Activated naive CD4-positive, alpha-beta T cell treated with anti-CD3 and anti-CD28 coated beads, Interleukin-2, amount 50 U/mL, for 24 hours (primary cell): ENCODE results near the gene FSHB.
"Not testable (repeated sequence)": the region's sequence is repeated elsewhere in the genome, so short reads cannot be mapped to it uniquely, and the experiment has no call there.

Source experiments
- H3K27ac Mint-ChIP-seq: one replicate; pipeline ENCODE4 v1.8.0; 2021; ENCODE audit warnings: mild to moderate bottlenecking, mixed read lengths
- H3K27me3 Mint-ChIP-seq: one replicate; pipeline ENCODE4 v1.8.0; 2021; ENCODE audit warnings: mixed read lengths
- H3K36me3 Mint-ChIP-seq: one replicate; pipeline ENCODE4 v1.8.0; 2021; ENCODE audit warnings: mixed read lengths
- H3K4me1 Mint-ChIP-seq: one replicate; pipeline ENCODE4 v1.8.0; 2021; ENCODE audit warnings: mixed read lengths
- H3K4me3 Mint-ChIP-seq: one replicate; pipeline ENCODE4 v1.8.0; 2021; ENCODE audit warnings: mild to moderate bottlenecking, mixed read lengths
- H3K9me3 Mint-ChIP-seq: one replicate; pipeline ENCODE4 v1.8.0; 2021; ENCODE audit warnings: mixed read lengths

The FSHB gene

GRCh38 chr11:30254307-30255298 is 23.8 kb downstream of the FSHB start:
- Mint-ChIP-seq H3K4me1 (no peaks in the 10 kb centered on the region), H3K9me3 (peaks cover 7% of the 10 kb centered on the region), H3K27me3 (peaks cover 7% of the 10 kb centered on the region), H3K36me3 (no peaks in the 10 kb centered on the region), H3K27ac (no peak overlapping the region), H3K4me3 (no peak overlapping the region)

GRCh38 chr11:30255637-30256036 is 24.8 kb downstream of the FSHB start:
- H3K9me3 Mint-ChIP-seq: peaks cover 7% of the 10 kb centered on the region
- no peak overlapping the region for H3K4me3 Mint-ChIP-seq

GRCh38 chr11:30257058-30257457 is 26.2 kb downstream of the FSHB start:
- Mint-ChIP-seq H3K4me1 (no peaks in the 10 kb centered on the region), H3K36me3 (no peaks in the 10 kb centered on the region), H3K27me3 (peaks cover 7% of the 10 kb centered on the region), H3K9me3 (peaks cover 6% of the 10 kb centered on the region), H3K27ac (no peak overlapping the region), H3K4me3 (no peak overlapping the region)

More at GRCh38 chr11:30255637-30256036, 24.8 kb downstream of the FSHB start:
- H3K4me1 Mint-ChIP-seq: no peaks in the 10 kb centered on the region
- peaks cover 7% of the 10 kb centered on the region for H3K27me3 Mint-ChIP-seq
- H3K36me3 Mint-ChIP-seq: no peaks in the 10 kb centered on the region
- no peak overlapping the region for H3K27ac Mint-ChIP-seq

- Mint-ChIP-seq H3K4me1 (no peaks in the 10 kb centered on the region), H3K27me3 (peaks cover 6% of the 10 kb centered on the region), H3K36me3 (no peaks in the 10 kb centered on the region), H3K27ac (no peak overlapping the region), H3K4me3 (no peak overlapping the region), H3K9me3 (peaks cover 5% of the 10 kb centered on the region)
Observed at GRCh38 chr11:30258679-30259078, 27.9 kb downstream of the FSHB start.

- Mint-ChIP-seq H3K27me3 (peaks cover 6% of the 10 kb centered on the region), H3K36me3 (no peaks in the 10 kb centered on the region), H3K27ac (no peak overlapping the region), H3K4me3 (no peak overlapping the region), H3K4me1 (no peaks in the 10 kb centered on the region), H3K9me3 (peaks cover 5% of the 10 kb centered on the region)
Observed at GRCh38 chr11:30260813-30261212, 30.0 kb downstream of the FSHB start.

GRCh38 chr11:30261821-30262220 is 31.0 kb downstream of the FSHB start:
- no peak overlapping the region for H3K27ac Mint-ChIP-seq
- no peaks in the 10 kb centered on the region for H3K4me1 Mint-ChIP-seq
- peaks cover 6% of the 10 kb centered on the region for H3K27me3 Mint-ChIP-seq
- peaks cover 5% of the 10 kb centered on the region for H3K9me3 Mint-ChIP-seq
- H3K36me3 Mint-ChIP-seq: no peaks in the 10 kb centered on the region
- no peak overlapping the region for H3K4me3 Mint-ChIP-seq

GRCh38 chr11:30268638-30269037 is 37.8 kb downstream of the FSHB start:
- H3K4me3 Mint-ChIP-seq, H3K36me3 Mint-ChIP-seq, H3K27ac Mint-ChIP-seq, H3K27me3 Mint-ChIP-seq, H3K9me3 Mint-ChIP-seq, H3K4me1 Mint-ChIP-seq: not testable (repeated sequence)

GRCh38 chr11:30270671-30271070 is 39.9 kb downstream of the FSHB start:
- Mint-ChIP-seq H3K36me3 (no peaks in the 10 kb centered on the region), H3K27ac (no peak overlapping the region), H3K9me3 (no peaks in the 10 kb centered on the region), H3K27me3 (peaks cover 11% of the 10 kb centered on the region), H3K4me1 (no peaks in the 10 kb centered on the region), H3K4me3 (no peak overlapping the region)

- peaks cover 14% of the 10 kb centered on the region for H3K4me1 Mint-ChIP-seq
- no peak overlapping the region for H3K4me3 Mint-ChIP-seq
Observed at GRCh38 chr11:30277176-30277575, 46.4 kb downstream of the FSHB start.

GRCh38 chr11:30279796-30280195 is 49.0 kb downstream of the FSHB start:
- Mint-ChIP-seq H3K4me3 (no peak overlapping the region), H3K27ac (no peak overlapping the region), H3K9me3 (no peaks in the 10 kb centered on the region), H3K4me1 (peaks cover 17% of the 10 kb centered on the region), H3K36me3 (no peaks in the 10 kb centered on the region), H3K27me3 (peaks cover 10% of the 10 kb centered on the region)

More at GRCh38 chr11:30277176-30277575, 46.4 kb downstream of the FSHB start:
- no peaks in the 10 kb centered on the region for H3K9me3 Mint-ChIP-seq
- H3K27ac Mint-ChIP-seq: no peak overlapping the region
- peaks cover 13% of the 10 kb centered on the region for H3K27me3 Mint-ChIP-seq
- H3K36me3 Mint-ChIP-seq: no peaks in the 10 kb centered on the region

- peak overlapping the region; percentile 20 for H3K4me3 Mint-ChIP-seq
- no peaks in the 10 kb centered on the region for H3K9me3 Mint-ChIP-seq
- peaks cover 17% of the 10 kb centered on the region for H3K4me1 Mint-ChIP-seq
- H3K27me3 Mint-ChIP-seq: peaks cover 7% of the 10 kb centered on the region
- no peaks in the 10 kb centered on the region for H3K36me3 Mint-ChIP-seq
- no peak overlapping the region for H3K27ac Mint-ChIP-seq
Observed at GRCh38 chr11:30281476-30282288, 50.9 kb downstream of the FSHB start.

GRCh38 chr11:30282289-30282631 is 51.4 kb downstream of the FSHB start:
- Mint-ChIP-seq H3K36me3 (no peaks in the 10 kb centered on the region), H3K27ac (no peak overlapping the region), H3K4me1 (peaks cover 17% of the 10 kb centered on the region), H3K4me3 (no peak overlapping the region), H3K27me3 (peaks cover 7% of the 10 kb centered on the region), H3K9me3 (no peaks in the 10 kb centered on the region)
